WTC11 (cell line): ENCODE results near the gene LRRK2.

Source experiments
- CBFB ChIP-seq: sonication (generic); formaldehyde crosslinking; IDR thresholded peaks from 2 replicates; pipeline ENCODE4 v1.8.1; 2022; ENCODE audit warnings: mild to moderate bottlenecking, low read depth, missing genetic modification reagents
- KAT7 ChIP-seq: sonication (generic); formaldehyde crosslinking; IDR thresholded peaks from 2 replicates; pipeline ENCODE4 v1.8.1; 2023; ENCODE audit warnings: missing genetic modification reagents, mild to moderate bottlenecking, borderline replicate concordance
- MLX ChIP-seq: sonication (generic); formaldehyde crosslinking; IDR thresholded peaks from 2 replicates; pipeline ENCODE4 v1.8.1; 2023; ENCODE audit warnings: mild to moderate bottlenecking, missing genetic modification reagents, moderate library complexity
- NFE2L1 ChIP-seq: sonication (generic); formaldehyde crosslinking; IDR thresholded peaks from 2 replicates; pipeline ENCODE4 v1.8.1; 2023; ENCODE audit warnings: missing genetic modification reagents
- NR1H2 ChIP-seq: sonication (generic); formaldehyde crosslinking; IDR thresholded peaks from 2 replicates; pipeline ENCODE4 v1.9.0; 2021; ENCODE audit warnings: mild to moderate bottlenecking, moderate library complexity, missing genetic modification reagents
- NR3C1 ChIP-seq: sonication (generic); formaldehyde crosslinking; conservative IDR thresholded peaks from 2 replicates; pipeline ENCODE4 v1.8.1; 2023; ENCODE audit warnings: low read depth, mild to moderate bottlenecking, missing genetic modification reagents
- SP1 ChIP-seq: sonication (generic); formaldehyde crosslinking; conservative IDR thresholded peaks from 2 replicates; pipeline ENCODE4 v1.8.1; 2022; ENCODE audit warnings: missing genetic modification reagents
- TCF7 ChIP-seq: sonication (generic); formaldehyde crosslinking; IDR thresholded peaks from 2 replicates; pipeline ENCODE4 v1.8.0; 2022; ENCODE audit warnings: mild to moderate bottlenecking, low read depth, missing genetic modification reagents, moderate library complexity
- TP53 ChIP-seq: sonication (generic); formaldehyde crosslinking; IDR thresholded peaks from 2 replicates; pipeline ENCODE4 v1.8.1; 2023; ENCODE audit warnings: mild to moderate bottlenecking, missing genetic modification reagents
- TF ChIP-seq, protein P1 (sequence below): fragments of 200-600 bp; IDR thresholded peaks from 2 replicates; pipeline ENCODE4 v1.8.0; 2022; ENCODE audit warnings: antibody characterized with exemption
- TF ChIP-seq, protein P2 (sequence below): sonication (generic); formaldehyde crosslinking; conservative IDR thresholded peaks from 2 replicates; pipeline ENCODE4 v1.8.1; 2022; ENCODE audit warnings: mild to moderate bottlenecking, missing genetic modification reagents

- TF ChIP-seq, protein P1, sequence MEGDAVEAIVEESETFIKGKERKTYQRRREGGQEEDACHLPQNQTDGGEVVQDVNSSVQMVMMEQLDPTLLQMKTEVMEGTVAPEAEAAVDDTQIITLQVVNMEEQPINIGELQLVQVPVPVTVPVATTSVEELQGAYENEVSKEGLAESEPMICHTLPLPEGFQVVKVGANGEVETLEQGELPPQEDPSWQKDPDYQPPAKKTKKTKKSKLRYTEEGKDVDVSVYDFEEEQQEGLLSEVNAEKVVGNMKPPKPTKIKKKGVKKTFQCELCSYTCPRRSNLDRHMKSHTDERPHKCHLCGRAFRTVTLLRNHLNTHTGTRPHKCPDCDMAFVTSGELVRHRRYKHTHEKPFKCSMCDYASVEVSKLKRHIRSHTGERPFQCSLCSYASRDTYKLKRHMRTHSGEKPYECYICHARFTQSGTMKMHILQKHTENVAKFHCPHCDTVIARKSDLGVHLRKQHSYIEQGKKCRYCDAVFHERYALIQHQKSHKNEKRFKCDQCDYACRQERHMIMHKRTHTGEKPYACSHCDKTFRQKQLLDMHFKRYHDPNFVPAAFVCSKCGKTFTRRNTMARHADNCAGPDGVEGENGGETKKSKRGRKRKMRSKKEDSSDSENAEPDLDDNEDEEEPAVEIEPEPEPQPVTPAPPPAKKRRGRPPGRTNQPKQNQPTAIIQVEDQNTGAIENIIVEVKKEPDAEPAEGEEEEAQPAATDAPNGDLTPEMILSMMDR: no peak
- TF ChIP-seq NFE2L1 (CRISPR knock-in tag): no peak
- TF ChIP-seq KAT7 (CRISPR knock-in tag): no peak
- TF ChIP-seq SP1 (CRISPR knock-in tag): no peak
- no peak for TF ChIP-seq MLX (CRISPR knock-in tag)
- TF ChIP-seq NR1H2 (CRISPR knock-in tag): no peak
- TF ChIP-seq TP53 (CRISPR knock-in tag): no peak
- no peak for TF ChIP-seq NR3C1 (CRISPR knock-in tag)
- no peak for TF ChIP-seq TCF7 (CRISPR knock-in tag)
- TF ChIP-seq, protein P2, sequence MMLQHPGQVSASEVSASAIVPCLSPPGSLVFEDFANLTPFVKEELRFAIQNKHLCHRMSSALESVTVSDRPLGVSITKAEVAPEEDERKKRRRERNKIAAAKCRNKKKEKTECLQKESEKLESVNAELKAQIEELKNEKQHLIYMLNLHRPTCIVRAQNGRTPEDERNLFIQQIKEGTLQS (CRISPR knock-in tag): no peak
- TF ChIP-seq CBFB (CRISPR knock-in tag): no peak
These were observed 119.5 kb downstream of the LRRK2 start for GRCh38 chr12:40344312-40344711.
